22Rv1 (cell line): ENCODE results near the gene NPC2.

Experiments
- CTCF ChIP-seq: fragments of 450-650 bp; IDR thresholded peaks from 2 replicates; pipeline ENCODE4 v1.5.1; 2017; ENCODE audit warnings: mild to moderate bottlenecking
- ZFX ChIP-seq: fragments of 450-650 bp; IDR thresholded peaks from 2 replicates; pipeline ENCODE4 v1.6.1; 2017; ENCODE audit warnings: antibody characterized with exemption, borderline replicate concordance

GRCh38 chr14:74526854-74527585, 33.9 kb upstream of the NPC2 start:
- no peak for TF ChIP-seq CTCF
- no peak for TF ChIP-seq ZFX
